ENCODE results near the gene SPATA33.
"Not testable (repeated sequence)": the region's sequence is repeated elsewhere in the genome, so short reads cannot be mapped to it uniquely, and the experiment has no call there.

The SPATA33 gene

DNA sequence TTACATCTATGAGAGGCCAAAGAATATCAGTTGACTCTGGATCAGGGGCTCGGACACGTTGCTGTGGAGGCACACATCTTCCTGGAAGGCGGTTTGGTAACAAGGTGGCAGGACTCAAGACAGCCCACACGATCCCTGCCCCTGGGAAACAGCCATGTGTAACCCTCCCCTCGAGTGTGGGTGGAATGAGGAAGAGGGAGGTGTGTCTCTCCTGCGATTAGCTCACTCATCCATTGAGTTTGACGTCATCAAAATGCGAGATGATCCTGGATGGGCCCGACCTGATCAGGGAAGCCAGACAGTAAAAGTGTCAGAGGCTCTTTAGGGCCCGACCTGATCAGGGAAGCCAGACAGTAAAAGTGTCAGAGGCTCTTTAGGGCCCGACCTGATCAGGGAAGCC lies 6.6 kb downstream of the SPATA33 start:
- DNase-seq (ENCODE audit: low read depth) = not testable (repeated sequence)

DNA sequence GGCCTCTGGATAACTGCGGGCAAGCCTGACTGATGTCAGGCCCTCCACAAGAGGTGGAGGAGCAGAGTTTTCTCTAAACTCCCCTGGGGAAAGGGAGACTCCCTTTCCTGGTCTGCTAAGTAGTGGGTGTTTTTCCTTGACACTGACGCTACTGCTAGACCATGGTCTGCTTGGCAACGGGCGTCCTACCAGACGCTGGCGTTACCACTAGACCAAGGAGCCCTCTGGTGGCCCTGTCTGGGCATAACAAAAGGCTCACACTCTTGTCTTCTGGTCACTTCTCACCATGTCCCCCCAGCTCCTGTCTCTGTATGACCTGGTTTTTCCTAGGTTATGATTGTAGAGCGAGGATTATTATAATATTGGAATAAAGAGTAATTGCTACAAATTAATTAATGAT lies 9.4 kb downstream of the SPATA33 start:
- DNase-seq (ENCODE audit: low read depth) = not testable (repeated sequence)

GRCh38 chr16:89667633-89668032 lies 10.0 kb downstream of the SPATA33 start:
- no peak for DNase-seq (ENCODE audit: low read depth)

DNA sequence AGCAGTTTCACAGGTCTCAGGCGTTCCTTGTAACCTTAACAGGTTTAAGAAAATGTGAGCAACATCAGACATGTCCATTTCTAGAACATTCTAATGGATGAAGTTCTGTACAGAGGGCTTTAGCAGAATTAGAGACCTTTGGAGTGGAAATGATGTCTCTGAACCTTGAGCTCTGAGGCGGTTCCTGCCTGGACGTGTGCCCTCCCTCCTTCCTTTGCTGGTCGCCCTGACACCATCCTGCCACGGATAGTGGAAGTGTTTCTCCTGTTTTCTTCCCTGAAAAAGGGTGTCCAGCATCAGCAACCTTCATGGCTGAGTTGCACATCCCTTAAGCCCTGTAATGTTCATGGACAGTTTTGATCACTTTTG lies 11.1 kb downstream of the SPATA33 start:
- no peak for DNase-seq (ENCODE audit: low read depth)

DNA sequence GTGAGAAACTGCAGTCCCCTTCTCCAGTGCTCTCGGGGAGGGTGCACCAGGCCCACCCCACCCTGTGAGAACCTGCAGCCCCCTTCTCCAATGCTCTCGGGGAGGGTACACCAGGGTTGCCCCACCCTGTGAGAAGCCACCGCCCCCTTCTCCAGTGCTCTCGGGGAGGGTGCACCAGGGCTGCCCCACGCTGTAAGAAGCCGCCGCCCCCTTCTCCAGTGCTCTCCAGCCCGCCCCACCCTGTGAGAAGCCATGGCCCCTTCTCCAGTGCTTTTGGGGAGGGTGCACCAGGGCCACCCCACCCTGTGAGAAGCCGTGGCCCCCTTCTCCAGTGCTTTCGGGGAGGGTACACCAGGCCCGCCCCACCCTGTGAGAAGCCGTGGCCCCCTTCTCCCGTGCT lies 12.1 kb downstream of the SPATA33 start:
- no peak for DNase-seq (ENCODE audit: low read depth)

GRCh38 chr16:89670496-89671431 lies 13.1 kb downstream of the SPATA33 start:
- no peak for DNase-seq (ENCODE audit: low read depth)

- DNase-seq (ENCODE audit: low read depth) = not testable (repeated sequence)
Observed at GRCh38 chr16:89671565-89671964, 13.9 kb downstream of the SPATA33 start.

- DNase-seq (ENCODE audit: low read depth) = no peak
Observed at GRCh38 chr16:89672177-89672941, 14.7 kb downstream of the SPATA33 start.

DNA sequence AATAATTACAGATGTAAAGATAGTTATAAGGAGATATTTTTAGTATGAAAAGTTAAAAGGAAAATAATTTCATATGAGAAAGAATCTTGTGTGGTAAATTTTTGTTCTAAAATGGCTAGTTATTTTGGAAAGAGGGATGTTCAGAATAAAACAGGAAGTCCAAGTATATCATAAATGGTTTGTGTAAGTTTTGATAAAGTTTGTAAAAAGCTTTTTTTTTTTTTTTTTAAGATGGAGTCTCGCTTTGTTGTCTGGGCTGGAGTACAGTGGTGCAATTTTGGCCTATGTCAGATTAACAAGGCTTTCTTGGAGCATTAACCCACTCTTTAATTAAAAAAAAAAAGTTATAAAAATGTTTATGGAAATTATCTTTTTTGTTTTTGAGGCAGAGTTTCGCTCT lies 20.6 kb downstream of the SPATA33 start:
- no peak for DNase-seq (ENCODE audit: low read depth)

DNA sequence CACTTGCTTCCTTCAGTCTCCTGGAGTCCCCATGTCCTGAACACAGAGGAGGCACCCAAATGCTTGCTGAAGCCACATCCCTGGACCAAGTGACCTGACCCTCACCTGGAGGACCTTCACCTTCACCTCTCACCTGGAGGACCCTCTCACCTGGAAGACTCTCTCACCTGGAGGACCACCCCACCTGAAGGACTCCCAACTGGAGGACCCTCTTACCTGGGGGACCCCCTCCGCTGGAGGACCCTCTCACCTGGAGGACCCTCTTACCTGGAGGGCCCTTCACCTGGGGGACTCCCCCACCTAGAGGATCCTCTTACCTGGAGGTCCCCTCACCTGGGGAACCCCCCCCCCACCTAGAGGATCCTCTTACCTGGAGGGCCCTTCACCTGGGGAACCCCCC lies 28.3 kb downstream of the SPATA33 start:
- no peak for DNase-seq (ENCODE audit: low read depth)

GRCh38 chr16:89686520-89687091 lies 29.0 kb downstream of the SPATA33 start, which contains the start of gene CDK10:
Gene CDK10 (plus strand): TSS chr16:89686689. CDS start chr16:89686711, 22 bp downstream.
- DNase-seq (ENCODE audit: low read depth) = peak; percentile 83

DNA sequence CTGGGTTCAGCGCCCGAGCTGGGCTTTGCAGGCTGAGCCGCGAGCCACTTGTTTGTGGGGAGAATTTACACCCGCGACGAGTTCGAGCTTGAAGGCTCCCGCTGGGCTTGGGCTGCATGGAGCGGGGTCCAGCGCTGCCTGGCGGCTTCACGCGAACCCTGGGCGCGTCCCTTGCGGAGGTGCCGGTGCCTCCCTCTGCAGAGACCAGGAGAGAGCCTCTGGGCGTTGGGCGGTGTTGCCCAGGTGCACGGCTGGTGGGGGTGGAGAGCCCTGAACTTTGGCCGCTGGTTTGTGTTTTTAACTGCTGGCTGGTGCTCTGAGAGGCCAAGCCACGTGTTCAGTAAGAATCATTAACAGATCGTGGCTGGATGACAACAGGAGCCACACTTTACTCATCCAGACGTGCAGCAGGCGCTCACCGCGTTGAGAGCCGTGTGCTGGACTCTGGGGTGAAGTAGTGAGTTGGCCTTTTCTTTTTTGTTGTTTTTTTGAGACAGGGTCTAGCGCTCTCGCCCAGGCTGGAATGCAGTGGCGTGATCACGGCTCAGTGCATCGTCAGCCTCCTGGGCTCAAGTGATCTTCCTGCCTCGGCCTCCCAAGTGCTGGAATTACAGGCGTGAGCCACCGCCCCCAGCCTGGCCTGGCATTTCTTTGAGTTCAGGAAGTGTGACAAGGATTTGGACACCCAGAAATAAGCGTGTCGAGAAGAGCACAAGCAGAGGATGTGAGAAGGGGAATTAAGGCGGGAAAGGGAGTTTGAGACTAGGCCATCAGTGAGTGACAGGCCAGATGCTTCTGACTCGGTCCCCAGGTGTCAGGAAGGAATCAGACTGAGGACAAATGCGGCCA lies 29.7 kb downstream of the SPATA33 start:
- no peak for DNase-seq (ENCODE audit: low read depth)

- no peak for DNase-seq (ENCODE audit: low read depth)
Observed at GRCh38 chr16:89688395-89688794, 30.8 kb downstream of the SPATA33 start.

GRCh38 chr16:89689142-89689541 lies 31.5 kb downstream of the SPATA33 start:
- DNase-seq (ENCODE audit: low read depth) = no peak

GRCh38 chr16:89689621-89690020 lies 32.0 kb downstream of the SPATA33 start:
- DNase-seq (ENCODE audit: low read depth) = not testable (repeated sequence)

DNA sequence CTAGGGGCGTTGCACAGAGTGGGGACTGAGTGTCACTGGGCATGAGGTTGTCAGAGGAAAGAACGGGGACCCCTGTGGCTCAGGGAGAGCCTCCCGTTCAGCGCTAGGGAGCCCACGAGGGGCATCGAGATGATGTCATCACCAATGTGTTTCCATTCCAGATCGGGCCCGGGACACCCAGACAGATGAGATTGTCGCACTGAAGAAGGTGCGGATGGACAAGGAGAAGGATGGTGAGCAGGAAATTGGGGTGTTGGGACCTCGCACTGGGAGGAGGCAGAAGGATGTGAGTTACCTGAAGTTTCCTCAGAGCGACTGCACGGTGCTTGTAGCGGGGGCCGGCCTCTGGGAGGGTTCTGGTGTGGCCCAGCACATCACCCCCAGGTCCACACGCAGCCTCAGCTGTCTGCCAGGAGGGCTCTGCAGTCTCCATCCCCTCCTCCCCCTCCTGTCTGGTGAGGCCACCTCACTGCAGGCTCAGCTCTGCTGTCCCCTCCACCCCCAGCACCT lies 32.8 kb downstream of the SPATA33 start:
- no peak for DNase-seq (ENCODE audit: low read depth)

DNA sequence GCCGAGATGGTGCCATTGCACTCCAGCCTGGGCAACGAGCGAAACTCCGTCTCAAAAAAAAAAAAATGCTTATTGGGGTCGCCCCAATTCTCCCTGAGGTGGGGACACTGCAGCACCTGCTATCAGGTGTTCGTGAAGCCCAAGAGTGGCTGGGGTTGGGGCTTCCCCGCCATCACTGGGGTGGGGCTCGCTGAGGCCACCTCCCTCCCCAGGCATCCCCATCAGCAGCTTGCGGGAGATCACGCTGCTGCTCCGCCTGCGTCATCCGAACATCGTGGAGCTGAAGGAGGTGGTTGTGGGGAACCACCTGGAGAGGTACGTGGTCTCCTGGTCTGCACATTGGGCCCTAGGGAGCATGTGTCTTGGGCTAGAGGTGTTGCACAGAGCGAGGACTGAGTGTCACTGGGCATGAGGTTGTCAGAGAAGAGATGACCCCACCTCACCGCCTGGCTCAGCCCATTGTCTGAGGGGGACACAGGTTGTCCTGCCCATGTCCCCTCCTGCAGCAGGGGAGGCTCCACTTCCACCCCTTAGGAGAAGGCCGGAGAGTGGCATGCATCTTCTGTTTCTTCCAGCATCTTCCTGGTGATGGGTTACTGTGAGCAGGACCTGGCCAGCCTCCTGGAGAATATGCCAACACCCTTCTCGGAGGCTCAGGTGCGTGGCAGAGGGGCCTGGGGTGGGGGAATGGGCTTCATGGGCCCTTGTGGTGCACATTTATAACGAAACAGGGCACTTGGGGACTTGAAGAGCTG lies 33.8 kb downstream of the SPATA33 start:
- DNase-seq (ENCODE audit: low read depth) = no peak

- no peak for DNase-seq (ENCODE audit: low read depth)
Observed at GRCh38 chr16:89691986-89692569, 34.4 kb downstream of the SPATA33 start.

DNA sequence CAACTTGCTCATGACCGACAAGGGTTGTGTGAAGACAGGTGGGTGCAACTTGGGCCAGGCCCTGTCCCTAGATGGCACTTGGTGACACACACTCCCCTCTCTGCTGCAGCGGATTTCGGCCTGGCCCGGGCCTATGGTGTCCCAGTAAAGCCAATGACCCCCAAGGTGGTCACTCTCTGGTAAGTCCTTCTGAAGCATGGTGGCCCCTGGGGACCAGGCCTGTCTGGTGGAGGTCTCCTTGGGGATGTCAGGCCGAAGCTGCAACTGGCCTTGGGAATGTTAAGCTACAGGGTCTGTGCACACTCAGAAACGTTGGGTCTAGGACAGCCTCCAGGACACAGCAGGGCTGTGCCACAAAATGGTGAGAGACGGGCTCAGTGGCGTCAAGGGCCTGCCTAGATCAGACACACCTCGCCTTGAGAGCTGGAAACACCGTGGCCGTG lies 35.7 kb downstream of the SPATA33 start:
- DNase-seq (ENCODE audit: low read depth) = no peak
